ENCODE results near the gene ZIC5.

DNA sequence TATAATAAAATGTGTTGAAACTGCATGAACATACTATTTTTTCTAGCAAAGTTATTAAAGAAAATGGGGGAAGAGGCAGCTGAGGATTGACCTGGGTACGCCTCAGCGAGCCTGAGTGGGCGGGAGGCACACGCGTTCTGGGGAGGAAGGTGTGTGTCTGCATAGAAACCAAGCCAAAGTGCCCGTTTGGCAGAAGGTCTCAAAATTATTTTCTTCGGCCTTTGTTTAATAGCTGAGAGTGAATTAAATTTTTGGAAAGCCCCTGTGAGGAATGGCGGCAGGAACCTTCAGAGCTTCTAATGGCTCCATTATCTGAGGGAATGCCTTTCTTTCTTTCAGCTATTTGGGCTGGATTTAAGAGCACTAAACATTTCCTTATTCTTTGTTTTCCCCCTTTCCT, 15.2 kb upstream of the ZIC5 start:
- TF ChIP-seq, protein P1, sequence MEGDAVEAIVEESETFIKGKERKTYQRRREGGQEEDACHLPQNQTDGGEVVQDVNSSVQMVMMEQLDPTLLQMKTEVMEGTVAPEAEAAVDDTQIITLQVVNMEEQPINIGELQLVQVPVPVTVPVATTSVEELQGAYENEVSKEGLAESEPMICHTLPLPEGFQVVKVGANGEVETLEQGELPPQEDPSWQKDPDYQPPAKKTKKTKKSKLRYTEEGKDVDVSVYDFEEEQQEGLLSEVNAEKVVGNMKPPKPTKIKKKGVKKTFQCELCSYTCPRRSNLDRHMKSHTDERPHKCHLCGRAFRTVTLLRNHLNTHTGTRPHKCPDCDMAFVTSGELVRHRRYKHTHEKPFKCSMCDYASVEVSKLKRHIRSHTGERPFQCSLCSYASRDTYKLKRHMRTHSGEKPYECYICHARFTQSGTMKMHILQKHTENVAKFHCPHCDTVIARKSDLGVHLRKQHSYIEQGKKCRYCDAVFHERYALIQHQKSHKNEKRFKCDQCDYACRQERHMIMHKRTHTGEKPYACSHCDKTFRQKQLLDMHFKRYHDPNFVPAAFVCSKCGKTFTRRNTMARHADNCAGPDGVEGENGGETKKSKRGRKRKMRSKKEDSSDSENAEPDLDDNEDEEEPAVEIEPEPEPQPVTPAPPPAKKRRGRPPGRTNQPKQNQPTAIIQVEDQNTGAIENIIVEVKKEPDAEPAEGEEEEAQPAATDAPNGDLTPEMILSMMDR (IDR thresholded peaks at IDR 0.05): no peak
- no peak for TF ChIP-seq POLR2A (IDR thresholded peaks at IDR 0.05)

All from adrenal gland (tissue), 5 donors.